Cardiac fibroblast (primary cell): Measurements from ENCODE around the gene FAM163A.

Experiments used
- DNase-seq, 2 donors: peaks; one replicate each; pipeline versions ENCODE4 v3.0.0 to v3.0.0-alpha.2; 2010; ENCODE audit warnings: low read depth in 2 of 2
- H3K4me3 ChIP-seq, 2 donors: replicated peaks in 1 of 2; 1 replicate in 1 of 2; 2 replicates in 1 of 2; pipeline ENCODE4 v1.5.1; 2011; ENCODE audit warnings: low read depth in 2 of 2, low read length in 2 of 2, mild to moderate bottlenecking in 2 of 2, moderate library complexity in 1 of 2
- TF ChIP-seq, protein P1 (sequence below): IDR thresholded peaks from one replicate; pipeline ENCODE4 v1.5.1; 2011; ENCODE audit warnings: low read depth, mild to moderate bottlenecking, low read length, inconsistent platforms

Gene FAM163A

DNA sequence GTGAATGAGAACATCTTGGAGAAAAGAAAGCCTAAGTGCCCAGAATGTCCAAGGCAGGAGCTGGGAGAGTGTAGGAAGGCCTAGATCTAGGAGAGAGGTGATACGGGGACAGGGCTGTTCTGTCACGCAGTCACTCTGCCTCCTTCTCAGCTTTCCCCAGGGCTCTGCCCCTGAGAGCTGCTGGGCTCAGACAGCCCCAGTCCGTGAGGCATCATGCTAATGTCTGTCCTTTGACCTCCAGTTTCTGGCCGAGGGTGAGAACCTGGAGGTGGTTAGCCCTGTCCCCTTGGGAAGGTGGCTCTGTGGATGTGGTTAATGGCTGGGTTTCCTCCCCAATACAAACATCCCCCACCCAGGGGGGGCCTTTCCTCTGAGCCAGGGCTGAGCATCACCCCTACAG lies 63.2 kb downstream of the FAM163A start:
- TF ChIP-seq, protein P1, sequence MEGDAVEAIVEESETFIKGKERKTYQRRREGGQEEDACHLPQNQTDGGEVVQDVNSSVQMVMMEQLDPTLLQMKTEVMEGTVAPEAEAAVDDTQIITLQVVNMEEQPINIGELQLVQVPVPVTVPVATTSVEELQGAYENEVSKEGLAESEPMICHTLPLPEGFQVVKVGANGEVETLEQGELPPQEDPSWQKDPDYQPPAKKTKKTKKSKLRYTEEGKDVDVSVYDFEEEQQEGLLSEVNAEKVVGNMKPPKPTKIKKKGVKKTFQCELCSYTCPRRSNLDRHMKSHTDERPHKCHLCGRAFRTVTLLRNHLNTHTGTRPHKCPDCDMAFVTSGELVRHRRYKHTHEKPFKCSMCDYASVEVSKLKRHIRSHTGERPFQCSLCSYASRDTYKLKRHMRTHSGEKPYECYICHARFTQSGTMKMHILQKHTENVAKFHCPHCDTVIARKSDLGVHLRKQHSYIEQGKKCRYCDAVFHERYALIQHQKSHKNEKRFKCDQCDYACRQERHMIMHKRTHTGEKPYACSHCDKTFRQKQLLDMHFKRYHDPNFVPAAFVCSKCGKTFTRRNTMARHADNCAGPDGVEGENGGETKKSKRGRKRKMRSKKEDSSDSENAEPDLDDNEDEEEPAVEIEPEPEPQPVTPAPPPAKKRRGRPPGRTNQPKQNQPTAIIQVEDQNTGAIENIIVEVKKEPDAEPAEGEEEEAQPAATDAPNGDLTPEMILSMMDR: no peak
- H3K4me3 ChIP-seq: no peak overlapping the region
- peak in 1 of 2 donors; percentile 31 for DNase-seq

DNA sequence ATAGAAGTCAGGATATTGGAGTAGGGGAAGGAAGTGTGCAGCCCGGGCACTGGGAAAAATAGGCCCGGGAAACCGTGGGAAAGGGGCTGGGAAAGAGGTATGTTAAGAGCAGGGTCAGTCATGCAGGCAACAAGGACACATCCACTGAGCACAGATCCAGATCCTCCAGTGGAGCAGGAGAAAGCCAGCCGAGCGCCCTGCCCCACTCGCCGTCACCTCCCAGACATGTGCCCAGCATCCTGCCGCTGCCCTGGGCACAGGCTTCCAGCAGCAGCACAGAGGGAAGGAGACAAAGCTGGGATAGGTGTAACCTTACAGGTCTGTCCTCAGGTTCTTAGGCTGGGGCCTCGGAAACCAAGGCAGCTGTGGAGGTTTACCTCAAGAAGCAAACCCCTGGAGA lies 64.2 kb downstream of the FAM163A start:
- no peak for DNase-seq
- H3K4me3 ChIP-seq: no peak overlapping the region
- TF ChIP-seq, protein P1: no peak

DNA sequence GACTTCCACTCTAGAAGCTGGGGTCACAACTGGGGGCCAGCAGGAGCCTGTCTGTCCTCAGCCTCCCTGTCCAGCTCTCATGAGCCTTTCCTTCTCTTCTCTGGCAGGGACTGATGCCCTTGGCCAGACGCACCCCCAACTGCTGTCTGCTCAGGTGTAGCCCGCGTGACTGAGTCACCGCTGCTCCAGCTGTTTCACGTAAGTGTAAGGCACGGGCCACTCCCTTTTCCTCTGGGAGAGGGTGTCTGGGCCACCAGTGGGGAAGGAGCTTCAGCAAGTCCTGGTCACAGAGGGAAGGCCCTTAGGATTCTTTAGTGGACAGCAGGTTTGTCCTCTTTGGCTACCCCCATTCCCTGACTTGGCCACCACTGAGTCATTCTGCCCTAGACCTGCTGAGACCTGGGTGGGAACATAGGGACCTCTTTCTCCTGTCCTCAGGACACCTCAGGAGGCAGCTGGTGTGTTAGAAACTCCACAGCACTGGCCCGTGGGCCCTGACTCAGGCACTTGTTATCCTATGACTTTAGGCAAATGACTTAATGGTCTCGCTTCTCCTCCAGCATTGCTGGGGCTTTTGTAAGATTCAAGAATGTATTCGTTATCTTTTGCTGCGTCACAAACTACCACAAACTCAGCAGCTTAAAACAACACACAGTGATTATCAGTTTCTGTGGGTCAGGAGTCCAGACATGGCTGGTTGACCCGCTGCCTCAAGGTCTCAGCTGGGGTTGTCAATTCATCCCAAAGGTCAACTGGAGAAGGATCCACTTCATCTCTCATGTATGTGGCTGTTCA lies 64.8 kb downstream of the FAM163A start:
- TF ChIP-seq, protein P1: no peak
- H3K4me3 ChIP-seq: no peak overlapping the region
- DNase-seq: peak; percentile 90 to 95

DNA sequence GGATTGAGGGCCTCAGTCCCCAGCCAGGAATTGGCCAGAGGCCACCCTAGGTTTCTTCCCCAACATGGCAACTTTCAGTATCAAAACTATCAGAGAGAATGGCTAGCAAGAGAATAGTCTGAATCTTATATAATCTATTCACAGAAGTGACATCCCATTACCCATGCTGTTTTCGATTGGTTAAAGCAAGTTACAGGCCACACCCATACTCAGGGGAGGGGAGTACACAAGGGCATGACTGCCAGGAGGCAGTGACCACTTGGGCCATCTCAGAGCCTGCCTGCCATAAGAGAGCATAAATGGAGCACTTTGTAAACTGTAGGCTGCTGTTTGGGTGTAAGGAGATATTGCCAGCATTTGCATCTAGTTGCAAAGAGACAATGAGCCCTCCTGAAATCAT lies 65.4 kb downstream of the FAM163A start:
- peak in 1 of 2 donors; percentile 43 for DNase-seq
- H3K4me3 ChIP-seq: no peak overlapping the region
- TF ChIP-seq, protein P1: no peak

DNA sequence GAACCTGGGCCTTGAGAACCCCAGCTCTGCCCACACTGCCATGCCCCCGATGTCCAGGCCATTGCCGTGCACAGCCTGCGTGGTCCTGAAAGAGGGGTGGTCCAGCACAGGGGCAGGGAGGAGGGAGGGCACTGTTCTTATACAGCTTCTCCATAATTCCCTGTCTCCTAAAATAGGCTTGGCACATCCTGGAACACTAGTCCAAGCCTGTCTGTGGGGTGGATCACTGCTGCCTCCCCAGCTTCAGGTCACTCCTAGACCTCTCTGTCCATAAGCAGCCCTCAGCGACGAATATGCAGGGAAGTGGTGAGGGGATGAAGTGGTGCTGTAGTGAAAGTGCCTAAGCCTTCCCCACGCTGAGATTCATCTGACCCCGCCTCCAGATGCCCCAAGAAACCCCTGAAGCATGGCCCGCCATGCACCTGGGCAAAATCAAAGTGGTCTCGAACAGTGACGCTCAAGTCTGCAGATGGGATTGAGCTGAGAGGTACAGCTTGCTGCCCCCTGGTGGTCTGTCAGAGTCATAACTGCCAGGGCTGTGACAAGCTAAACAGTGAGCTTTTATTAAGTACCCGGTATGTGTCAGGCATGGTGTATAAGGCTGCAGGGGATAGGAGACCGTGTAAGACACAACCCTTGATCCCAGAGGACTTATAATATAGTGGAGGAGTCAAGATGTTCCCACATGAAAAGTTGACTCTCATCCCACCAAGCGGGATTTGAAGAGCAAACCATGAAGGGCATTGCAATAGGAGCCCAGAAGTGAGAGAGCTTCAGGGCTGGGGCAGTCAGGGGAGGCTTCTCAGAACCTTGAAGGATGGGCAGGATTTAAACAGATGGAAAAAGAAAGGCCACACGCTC lies 66.6 kb downstream of the FAM163A start:
- TF ChIP-seq, protein P1: peak; percentile 88
- H3K4me3 ChIP-seq: no peak overlapping the region
- DNase-seq: peak; percentile 85 to 86

DNA sequence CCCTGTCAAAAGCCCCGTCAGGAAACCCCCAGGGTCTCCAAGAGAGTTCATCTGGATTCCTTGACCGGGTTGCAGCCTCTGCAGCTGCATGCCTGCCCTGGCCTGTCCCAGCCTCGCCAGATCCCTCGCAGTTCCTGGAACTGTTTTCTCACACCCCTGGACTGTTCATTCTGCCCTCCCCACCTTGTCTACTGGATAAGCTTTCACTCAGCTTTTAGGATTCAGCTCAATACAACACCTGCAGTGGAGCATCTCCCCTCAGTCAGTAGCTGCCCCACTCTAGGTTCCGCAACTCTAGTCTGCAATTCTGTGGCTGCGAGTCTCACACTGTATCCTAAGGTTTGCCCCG lies 67.2 kb downstream of the FAM163A start:
- TF ChIP-seq, protein P1: no peak
- no peak overlapping the region for H3K4me3 ChIP-seq
- no peak for DNase-seq
